Ishikawa (cell line): ENCODE data around the gene SPOCK1.

ENCODE experiments used
- CEBPB ChIP-seq: IDR thresholded peaks from 2 replicates; pipeline ENCODE4 v1.6.1; 2012
- CREB1 ChIP-seq: IDR thresholded peaks from 2 replicates; pipeline ENCODE4 v1.6.1; 2012; ENCODE audit warnings: low read depth
- EGR1 ChIP-seq: IDR thresholded peaks from 2 replicates; pipeline ENCODE4 v1.6.1; 2012
- EP300 ChIP-seq: IDR thresholded peaks from 2 replicates; pipeline ENCODE4 v1.6.1; 2012; ENCODE audit warnings: borderline replicate concordance
- FOXM1 ChIP-seq: IDR thresholded peaks from 2 replicates; pipeline ENCODE4 v1.6.1; 2012; ENCODE audit warnings: low read depth, borderline replicate concordance
- NFIC ChIP-seq: IDR thresholded peaks from 2 replicates; pipeline ENCODE4 v1.6.1; 2012
- RAD21 ChIP-seq: IDR thresholded peaks from 2 replicates; pipeline ENCODE4 v1.6.1; 2012; ENCODE audit warnings: low read depth
- REST ChIP-seq: IDR thresholded peaks from 2 replicates; pipeline ENCODE4 v1.6.1; 2012; ENCODE audit warnings: low read depth, mild to moderate bottlenecking
- TAF1 ChIP-seq: IDR thresholded peaks from 2 replicates; pipeline ENCODE4 v1.6.1; 2012; ENCODE audit warnings: low read depth, mild to moderate bottlenecking
- TCF12 ChIP-seq: IDR thresholded peaks from 2 replicates; pipeline ENCODE4 v1.6.1; 2012; ENCODE audit warnings: low read depth
- TEAD4 ChIP-seq: IDR thresholded peaks from 2 replicates; pipeline ENCODE4 v1.6.1; 2012
- YY1 ChIP-seq: IDR thresholded peaks from 2 replicates; pipeline ENCODE4 v1.6.1; 2012; ENCODE audit warnings: low read depth
- ZBTB7A ChIP-seq: IDR thresholded peaks from 2 replicates; pipeline ENCODE4 v1.6.1; 2012; ENCODE audit warnings: low read depth
- TF ChIP-seq, protein P1 (sequence below): IDR thresholded peaks from 2 replicates; pipeline ENCODE4 v1.6.1; 2012
- TF ChIP-seq, protein P2 (sequence below): IDR thresholded peaks from 2 replicates; pipeline ENCODE4 v1.6.1; 2012

The SPOCK1 gene

GRCh38 chr5:137176126-137176525, 323.0 kb downstream of the SPOCK1 start:
- TF ChIP-seq EGR1: no peak
- no peak for TF ChIP-seq YY1
- TF ChIP-seq TCF12: no peak
- TF ChIP-seq, protein P1, sequence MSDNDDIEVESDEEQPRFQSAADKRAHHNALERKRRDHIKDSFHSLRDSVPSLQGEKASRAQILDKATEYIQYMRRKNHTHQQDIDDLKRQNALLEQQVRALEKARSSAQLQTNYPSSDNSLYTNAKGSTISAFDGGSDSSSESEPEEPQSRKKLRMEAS: no peak
- TF ChIP-seq, protein P2, sequence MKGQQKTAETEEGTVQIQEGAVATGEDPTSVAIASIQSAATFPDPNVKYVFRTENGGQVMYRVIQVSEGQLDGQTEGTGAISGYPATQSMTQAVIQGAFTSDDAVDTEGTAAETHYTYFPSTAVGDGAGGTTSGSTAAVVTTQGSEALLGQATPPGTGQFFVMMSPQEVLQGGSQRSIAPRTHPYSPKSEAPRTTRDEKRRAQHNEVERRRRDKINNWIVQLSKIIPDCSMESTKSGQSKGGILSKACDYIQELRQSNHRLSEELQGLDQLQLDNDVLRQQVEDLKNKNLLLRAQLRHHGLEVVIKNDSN: no peak

- TF ChIP-seq, protein P1: no peak
- TF ChIP-seq CREB1: no peak
- no peak for TF ChIP-seq NFIC
- no peak for TF ChIP-seq EGR1
- TF ChIP-seq FOXM1: no peak
Measured at GRCh38 chr5:137174196-137174595, 324.9 kb downstream of the SPOCK1 start.

DNA sequence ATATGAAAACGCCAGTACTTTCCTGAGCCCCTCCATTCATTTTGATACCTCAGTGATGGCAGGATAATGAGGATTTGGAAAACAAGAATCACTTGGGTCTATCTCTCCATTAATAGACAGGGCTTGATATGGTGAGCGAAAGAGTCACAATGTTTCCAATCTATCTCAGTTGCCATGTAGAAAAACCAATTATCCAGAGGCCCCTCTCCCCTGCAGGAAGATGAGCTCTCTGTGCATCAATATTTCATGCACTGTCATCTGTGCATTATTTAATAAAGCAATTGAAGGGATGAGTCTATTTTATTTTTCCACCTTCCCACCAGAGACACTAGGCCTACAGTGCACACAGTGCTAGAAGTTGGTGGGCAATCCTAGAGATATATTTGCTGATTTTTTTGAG, 326.9 kb downstream of the SPOCK1 start:
- no peak for TF ChIP-seq YY1
- TF ChIP-seq FOXM1: no peak
- no peak for TF ChIP-seq ZBTB7A
- TF ChIP-seq, protein P1: no peak
- no peak for TF ChIP-seq CREB1
- no peak for TF ChIP-seq EGR1
- TF ChIP-seq RAD21: no peak
- TF ChIP-seq TEAD4: no peak
- TF ChIP-seq REST: no peak
- TF ChIP-seq, protein P2: no peak
- no peak for TF ChIP-seq TCF12
- no peak for TF ChIP-seq TAF1
- TF ChIP-seq NFIC: no peak
- no peak for TF ChIP-seq EP300
- no peak for TF ChIP-seq CEBPB

GRCh38 chr5:137167187-137167586, 331.9 kb downstream of the SPOCK1 start:
- TF ChIP-seq TEAD4 (no peak), REST (peak; percentile 71)

- TF ChIP-seq, protein P2: no peak
- TF ChIP-seq TEAD4: no peak
- no peak for TF ChIP-seq YY1
- no peak for TF ChIP-seq EGR1
- TF ChIP-seq ZBTB7A: no peak
- TF ChIP-seq FOXM1: no peak
- TF ChIP-seq CEBPB: no peak
- no peak for TF ChIP-seq NFIC
- no peak for TF ChIP-seq TAF1
- TF ChIP-seq, protein P1: no peak
- TF ChIP-seq EP300: no peak
- no peak for TF ChIP-seq CREB1
- TF ChIP-seq TCF12: no peak
- no peak for TF ChIP-seq REST
- no peak for TF ChIP-seq RAD21
Measured at GRCh38 chr5:137164961-137165360, 334.2 kb downstream of the SPOCK1 start.
